Vagina (tissue), 2 donors: ENCODE data around the gene ZNF385B.

Experiments
- POLR2A ChIP-seq, 2 donors: fragments of 450-650 bp; IDR thresholded peaks; one replicate each; pipeline ENCODE4 v1.6.1; 2017; ENCODE audit warnings: antibody characterized with exemption in 2 of 2, mild to moderate bottlenecking in 2 of 2, moderate library complexity in 2 of 2
- POLR2AphosphoS5 ChIP-seq, 2 donors: sonication (generic); formaldehyde crosslinking; IDR thresholded peaks; one replicate each; pipeline ENCODE4 v1.9.0; 2017; ENCODE audit warnings: antibody characterized with exemption in 2 of 2, mild to moderate bottlenecking in 2 of 2, low read depth in 1 of 2; ENCODE audit not compliant: insufficient read depth in 1 of 2
- TF ChIP-seq, protein P1 (sequence below), 3 experiments: fragments of 450-650 bp in 2 of 3; fragments of 200-600 bp in 1 of 3; sonication (generic) in 1 of 3; IDR thresholded peaks; one replicate each; pipeline ENCODE4 v1.5.1; 2017 to 2019; ENCODE audit warnings: antibody characterized with exemption in 3 of 3, mild to moderate bottlenecking in 2 of 3, moderate library complexity in 2 of 3

DNA sequence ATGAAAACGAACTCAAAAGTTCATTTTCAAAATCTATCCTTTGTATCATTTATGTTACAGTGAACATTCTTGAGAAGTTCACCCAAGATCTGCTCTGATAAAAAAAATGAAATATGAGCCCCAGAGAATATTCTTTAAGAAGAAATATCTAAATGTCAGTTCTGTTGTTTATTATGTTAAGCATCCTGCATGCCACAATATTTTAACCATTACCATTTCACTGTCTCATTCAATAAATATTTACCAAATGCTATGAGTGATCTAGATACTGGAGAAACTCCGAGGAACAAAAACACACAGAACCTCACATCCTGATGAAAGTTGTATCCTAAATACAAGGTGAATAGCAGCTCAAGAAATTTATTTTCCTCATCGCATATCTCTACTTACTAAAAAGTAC is 170.2 kb downstream of the ZNF385B start:
- TF ChIP-seq, protein P1, sequence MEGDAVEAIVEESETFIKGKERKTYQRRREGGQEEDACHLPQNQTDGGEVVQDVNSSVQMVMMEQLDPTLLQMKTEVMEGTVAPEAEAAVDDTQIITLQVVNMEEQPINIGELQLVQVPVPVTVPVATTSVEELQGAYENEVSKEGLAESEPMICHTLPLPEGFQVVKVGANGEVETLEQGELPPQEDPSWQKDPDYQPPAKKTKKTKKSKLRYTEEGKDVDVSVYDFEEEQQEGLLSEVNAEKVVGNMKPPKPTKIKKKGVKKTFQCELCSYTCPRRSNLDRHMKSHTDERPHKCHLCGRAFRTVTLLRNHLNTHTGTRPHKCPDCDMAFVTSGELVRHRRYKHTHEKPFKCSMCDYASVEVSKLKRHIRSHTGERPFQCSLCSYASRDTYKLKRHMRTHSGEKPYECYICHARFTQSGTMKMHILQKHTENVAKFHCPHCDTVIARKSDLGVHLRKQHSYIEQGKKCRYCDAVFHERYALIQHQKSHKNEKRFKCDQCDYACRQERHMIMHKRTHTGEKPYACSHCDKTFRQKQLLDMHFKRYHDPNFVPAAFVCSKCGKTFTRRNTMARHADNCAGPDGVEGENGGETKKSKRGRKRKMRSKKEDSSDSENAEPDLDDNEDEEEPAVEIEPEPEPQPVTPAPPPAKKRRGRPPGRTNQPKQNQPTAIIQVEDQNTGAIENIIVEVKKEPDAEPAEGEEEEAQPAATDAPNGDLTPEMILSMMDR (IDR thresholded peaks at IDR 0.05) = no peak
- no peak for TF ChIP-seq POLR2AphosphoS5 (IDR thresholded peaks at IDR 0.05; ENCODE audit: insufficient read depth in 1 of 2, low read depth in 1 of 2)
- no peak for TF ChIP-seq POLR2A (IDR thresholded peaks at IDR 0.05)
